Endothelial cell of umbilical vein (primary cell): ENCODE data around the gene GALNT2. TPM values are rescaled to one million over a fixed set of nuclear protein-coding genes. Genes with fewer than 3 reads are reported as not detected.
A peak's percentile ranks its signal among the peaks of the same experiment; 100 is the strongest.

Source experiments
- BruUV-seq: library from RNA; stranded (reverse); fragments of 400-500 nt; replicated peaks from 2 replicates; lab custom pipeline; 2021; lab: Mats Ljungman, UMichigan
- CTCF ChIA-PET: fragments of 300-600, 350-600 bp; sonication (Branson Sonifier 250); formaldehyde crosslinking; loops from one replicate; lab custom pipeline; 2021; ENCODE audit warnings: antibody characterized with exemption, inconsistent platforms; lab: Charles Lee
- POLR2A ChIA-PET: fragments of 300-600, 350-600 bp; sonication (Branson Sonifier 250); formaldehyde crosslinking; loops from one replicate; lab custom pipeline; 2021; ENCODE audit warnings: antibody characterized with exemption, inconsistent platforms; lab: Charles Lee
- DNase-seq: peaks from one replicate; pipeline ENCODE4 v3.0.0-alpha.2; 2011; ENCODE audit warnings: low read depth, low spot score
- FAIRE-seq: peaks from 2 replicates; lab custom pipeline; 2011; peaks lifted over from hg19 to GRCh38; lab: Jason Lieb, UNC
- H2AFZ ChIP-seq: 2 replicates; pipeline ENCODE4 v1.6.0; 2012; ENCODE audit warnings: low read depth, low read length, control low read depth, inconsistent platforms
- H3K27ac ChIP-seq: 2 replicates; pipeline ENCODE4 v1.5.1; 2011; ENCODE audit warnings: low read depth, mild to moderate bottlenecking, control low read depth, low read length, moderate library complexity; ENCODE audit not compliant: insufficient read depth
- H3K27me3 ChIP-seq, 2 experiments: 2 replicates each; pipeline versions ENCODE4 v1.6.0 to v1.6.1; 2011; ENCODE audit warnings: low read length in 2 of 2, mixed read lengths in 1 of 2; ENCODE audit not compliant: control insufficient read depth in 2 of 2, insufficient read depth in 2 of 2
- H3K36me3 ChIP-seq, 2 experiments: 2 replicates in 1 of 2; 3 replicates in 1 of 2; pipeline ENCODE4 v1.5.1; 2011; ENCODE audit warnings: low read length in 2 of 2, mild to moderate bottlenecking in 1 of 2, moderate library complexity in 1 of 2; ENCODE audit not compliant: control insufficient read depth in 2 of 2, insufficient read depth in 2 of 2; ENCODE audit errors: extremely low read depth in 1 of 2
- H3K4me1 ChIP-seq: 3 replicates; pipeline ENCODE4 v1.5.1; 2011; ENCODE audit warnings: mild to moderate bottlenecking, low read length; ENCODE audit not compliant: control insufficient read depth, insufficient read depth; ENCODE audit errors: extremely low read depth
- H3K4me2 ChIP-seq: 2 replicates; pipeline ENCODE4 v1.6.1; 2011; ENCODE audit warnings: low read length, control low read depth, mixed read lengths; ENCODE audit not compliant: insufficient read depth
- H3K4me3 ChIP-seq, 3 experiments: fragments of 200-600 bp in 1 of 3; sonication (generic), shearing (Covaris generic) in 1 of 3; replicated peaks in 1 of 3; 2 replicates each; pipeline ENCODE4 v1.5.1; 2011 to 2016; ENCODE audit warnings: control low read depth in 3 of 3, low read length in 3 of 3, mild to moderate bottlenecking in 2 of 3, inconsistent platforms in 1 of 3, low read depth in 1 of 3, moderate library complexity in 1 of 3; ENCODE audit not compliant: insufficient read depth in 1 of 3
- H3K79me2 ChIP-seq: 2 replicates; pipeline ENCODE4 v1.6.0; 2012; ENCODE audit warnings: low read length, inconsistent platforms; ENCODE audit not compliant: control insufficient read depth, insufficient read depth
- H3K9ac ChIP-seq: replicated peaks from 2 replicates; pipeline ENCODE3; 2011; ENCODE audit warnings: low read length, control low read depth; ENCODE audit not compliant: insufficient read depth; ENCODE audit errors: extremely low read depth
- H3K9me1 ChIP-seq: replicated peaks from 3 replicates; pipeline ENCODE4 v1.6.0; 2011; ENCODE audit warnings: mild to moderate bottlenecking, low read length; ENCODE audit not compliant: control insufficient read depth, insufficient read depth; ENCODE audit errors: extremely low read depth
- H3K9me3 ChIP-seq: replicated peaks from 2 replicates; pipeline ENCODE4 v1.5.1; 2012; ENCODE audit warnings: low read length, inconsistent platforms; ENCODE audit not compliant: control insufficient read depth, insufficient read depth
- H4K20me1 ChIP-seq: replicated peaks from 2 replicates; pipeline ENCODE3; 2011; ENCODE audit warnings: mild to moderate bottlenecking, low read length; ENCODE audit not compliant: control insufficient read depth, insufficient read depth; ENCODE audit errors: extremely low read depth
- CTCF ChIP-seq, 2 donors: IDR thresholded peaks; 1 replicate in 1 of 2; 2 replicates in 1 of 2; pipeline ENCODE4 v1.5.1; 2011; ENCODE audit warnings: low read length in 2 of 2, mild to moderate bottlenecking in 2 of 2, moderate library complexity in 2 of 2, control low read depth in 1 of 2, inconsistent platforms in 1 of 2, low read depth in 1 of 2; ENCODE audit not compliant: insufficient read depth in 1 of 2; ENCODE audit errors: extremely low read depth in 1 of 2
- EZH2 ChIP-seq: IDR thresholded peaks from 2 replicates; pipeline ENCODE4 v1.6.1; 2012; ENCODE audit warnings: borderline replicate concordance, low read depth, mild to moderate bottlenecking, moderate library complexity, low read length, inconsistent platforms; ENCODE audit not compliant: severe bottlenecking
- FOS ChIP-seq: IDR thresholded peaks from 2 replicates; pipeline ENCODE4 v1.6.1; 2011; ENCODE audit warnings: mild to moderate bottlenecking, low read length, moderate library complexity, borderline replicate concordance; ENCODE audit not compliant: insufficient read depth
- GATA2 ChIP-seq: IDR thresholded peaks from 2 replicates; pipeline ENCODE4 v1.7.0; 2011; ENCODE audit warnings: low read depth, mild to moderate bottlenecking, moderate library complexity, mixed read lengths, low read length; ENCODE audit not compliant: insufficient read length, insufficient read depth
- JUN ChIP-seq: IDR thresholded peaks from 2 replicates; pipeline ENCODE4 v1.6.1; 2011; ENCODE audit warnings: borderline replicate concordance, low read depth; ENCODE audit not compliant: insufficient read length, insufficient read depth
- MYC ChIP-seq: IDR thresholded peaks from one replicate; pipeline ENCODE4 v1.6.1; 2011; ENCODE audit warnings: mild to moderate bottlenecking, low read depth, low read length
- POLR2A ChIP-seq: IDR thresholded peaks from 2 replicates; pipeline ENCODE4 v1.6.1; 2012; ENCODE audit warnings: low read depth, mild to moderate bottlenecking, control low read depth, low read length
- POLR2AphosphoS5 ChIP-seq: IDR thresholded peaks from 2 replicates; pipeline ENCODE4 v1.6.1; 2012; ENCODE audit warnings: low read depth, mild to moderate bottlenecking, control low read depth, low read length, moderate library complexity; ENCODE audit not compliant: insufficient read depth
- dilution Hi-C: fragments of 300-500 bp; cut with MboI; formaldehyde crosslinking; loops from one replicate; pipeline ENCODE4 v1.15.0; 2019; ENCODE audit warnings: low sequenced_read_pairs; ENCODE audit not compliant: extremely low pct_ligation_motif_present
- intact Hi-C: fragments of 100-400 bp; cut with micrococcal nuclease; formaldehyde crosslinking; loops from one replicate; pipeline ENCODE4 v1.10.0; 2022
- polyA plus RNA-seq, 4 experiments: library from polyadenylated mRNA; depleted of rRNA in 3 of 4; stranded (reverse) in 3 of 4; unstranded in 1 of 4; fragments of >200 nt; gene quantifications; 2 replicates each; pipeline versions ENCODE4 v1.2.1 to v1.2.3, GENCODE V29; 2011 to 2012; ENCODE audit warnings: missing spikeins in 1 of 4
- total RNA-seq: library from RNA; stranded (reverse); gene quantifications from 2 replicates; pipeline ENCODE4 v1.2.3, GENCODE V29; 2021
- TF ChIP-seq, protein P1 (sequence below): IDR thresholded peaks from 2 replicates; pipeline ENCODE4 v1.6.1; 2011; ENCODE audit not compliant: insufficient read depth, insufficient read length

Gene GALNT2
- total and polyA plus RNA-seq, 2 donors (not counting 3 experiments of a cell fraction or from before 2014, with no cell fraction given): 56.3 to 77.5 TPM

- TF ChIP-seq, protein P1, sequence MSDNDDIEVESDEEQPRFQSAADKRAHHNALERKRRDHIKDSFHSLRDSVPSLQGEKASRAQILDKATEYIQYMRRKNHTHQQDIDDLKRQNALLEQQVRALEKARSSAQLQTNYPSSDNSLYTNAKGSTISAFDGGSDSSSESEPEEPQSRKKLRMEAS: no peak
- TF ChIP-seq POLR2A (no peak), EZH2 (no peak), GATA2 (no peak), FOS (no peak), JUN (no peak), CTCF (IDR thresholded peaks at IDR 0.05; ENCODE audit: extremely low read depth in 1 of 2, insufficient read depth in 1 of 2, low read depth in 1 of 2, low read length in 2 of 2) (no peak), POLR2AphosphoS5 (no peak), MYC (no peak)
- no peaks in the 10 kb centered on the region for H3K9me3 ChIP-seq
- no peaks in the 10 kb centered on the region for H4K20me1 ChIP-seq
- dilution Hi-C loops: no loop called here
- no peaks in the 10 kb centered on the region for H3K27me3 ChIP-seq
- no peak for DNase-seq
- H3K79me2 ChIP-seq: peaks cover 6% of the 10 kb centered on the region
- no TSS peak for BruUV-seq
- H3K27ac ChIP-seq: peak overlapping the region; percentile 4
- H3K9ac ChIP-seq: no peak overlapping the region
- H3K4me1 ChIP-seq: peaks cover 10% of the 10 kb centered on the region
- H3K36me3 ChIP-seq: no peaks in the 10 kb centered on the region
- intact Hi-C loops: no loop called here
- FAIRE-seq: no peak
- no peak overlapping the region for H3K4me2 ChIP-seq
- ChIA-PET POLR2A (no interaction called here), CTCF (interaction anchor here (1.8 kb wide), 1 partner anchor 9 kb away, joined by 9 read pairs; no protein-coding TSS in a partner anchor)
- H3K9me1 ChIP-seq: no peaks in the 10 kb centered on the region
- no peak overlapping the region for H2AFZ ChIP-seq
- H3K4me3 ChIP-seq: no peak overlapping the region
These were observed 46.2 kb downstream of the GALNT2 start for GRCh38 chr1:230113235-230113592.
